ENCODE data around the gene ADAMTS9.

ADAMTS9 gene

DNA sequence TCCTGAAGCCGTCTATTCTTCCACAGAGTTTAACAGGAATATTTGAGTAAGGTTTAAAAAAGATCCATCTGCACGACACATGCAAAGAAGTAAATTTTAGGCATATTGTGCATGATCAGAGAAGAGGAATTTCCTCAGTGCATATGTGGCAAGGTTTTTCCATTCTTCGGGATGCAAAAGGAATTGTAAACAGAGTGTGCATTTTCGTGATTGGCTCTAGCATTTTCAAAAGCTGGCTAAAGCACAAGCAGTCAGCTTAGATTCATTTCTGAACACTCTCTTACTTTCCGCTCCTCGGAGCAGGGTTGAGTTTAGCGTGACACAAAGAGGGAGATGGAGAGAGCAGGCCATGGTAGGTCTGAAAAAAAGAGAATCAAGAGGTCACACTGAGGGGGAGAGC, 128.2 kb downstream of the ADAMTS9 start:
- no peak overlapping the region for H3K4me3 ChIP-seq (ENCODE audit: insufficient read length, low read depth)
- no peak overlapping the region for H3K9ac ChIP-seq (ENCODE audit: insufficient read length, low read depth)
- DNase-seq (ENCODE audit: low read depth, low spot score), result no peak
- no peaks in the 10 kb centered on the region for H3K4me1 ChIP-seq (ENCODE audit: insufficient read depth, insufficient read length)
- H3K36me3 ChIP-seq (ENCODE audit: insufficient read depth, insufficient read length, low read length), result peaks cover 5% of the 10 kb centered on the region
- no peaks in the 10 kb centered on the region for H3K27me3 ChIP-seq (ENCODE audit: insufficient read depth, insufficient read length)
- no peak for TF ChIP-seq YY1 (IDR thresholded peaks at IDR 0.05; ENCODE audit: insufficient read depth, insufficient read length)
- no peak for TF ChIP-seq ZNF274 (IDR thresholded peaks at IDR 0.05; ENCODE audit: low read depth, low read length)
- TF ChIP-seq SUZ12 (IDR thresholded peaks at IDR 0.05; ENCODE audit: extremely low read depth, insufficient read depth, insufficient read length), result no peak
- no peaks in the 10 kb centered on the region for H3K9me3 ChIP-seq (ENCODE audit: insufficient read depth, low read length)

- H3K9ac ChIP-seq (ENCODE audit: insufficient read length, low read depth), result no peak overlapping the region
Observed at GRCh38 chr3:64556046-64556445, 131.8 kb downstream of the ADAMTS9 start.

GRCh38 chr3:64555351-64555750, 132.4 kb downstream of the ADAMTS9 start:
- peaks cover 3% of the 10 kb centered on the region for H3K4me1 ChIP-seq (ENCODE audit: insufficient read depth, insufficient read length)
- no peak overlapping the region for H3K4me3 ChIP-seq (ENCODE audit: insufficient read length, low read depth)
- H3K9ac ChIP-seq (ENCODE audit: insufficient read length, low read depth), result no peak overlapping the region
- H3K27me3 ChIP-seq (ENCODE audit: insufficient read depth, insufficient read length), result no peaks in the 10 kb centered on the region
- no peaks in the 10 kb centered on the region for H3K9me3 ChIP-seq (ENCODE audit: insufficient read depth, low read length)
- peaks cover 7% of the 10 kb centered on the region for H3K36me3 ChIP-seq (ENCODE audit: insufficient read depth, insufficient read length, low read length)
- no peak for DNase-seq (ENCODE audit: low read depth, low spot score)
- TF ChIP-seq YY1 (IDR thresholded peaks at IDR 0.05; ENCODE audit: insufficient read depth, insufficient read length) (no peak), SUZ12 (IDR thresholded peaks at IDR 0.05; ENCODE audit: extremely low read depth, insufficient read depth, insufficient read length) (no peak), ZNF274 (IDR thresholded peaks at IDR 0.05; ENCODE audit: low read depth, low read length) (no peak)

More at GRCh38 chr3:64556046-64556445, 131.8 kb downstream of the ADAMTS9 start:
- DNase-seq (ENCODE audit: low read depth, low spot score), result no peak
- H3K27me3 ChIP-seq (ENCODE audit: insufficient read depth, insufficient read length), result no peaks in the 10 kb centered on the region
- H3K9me3 ChIP-seq (ENCODE audit: insufficient read depth, low read length), result no peaks in the 10 kb centered on the region
- H3K4me1 ChIP-seq (ENCODE audit: insufficient read depth, insufficient read length), result no peaks in the 10 kb centered on the region
- no peak overlapping the region for H3K4me3 ChIP-seq (ENCODE audit: insufficient read length, low read depth)
- no peak for TF ChIP-seq ZNF274 (IDR thresholded peaks at IDR 0.05; ENCODE audit: low read depth, low read length)
- no peak for TF ChIP-seq YY1 (IDR thresholded peaks at IDR 0.05; ENCODE audit: insufficient read depth, insufficient read length)
- TF ChIP-seq SUZ12 (IDR thresholded peaks at IDR 0.05; ENCODE audit: extremely low read depth, insufficient read depth, insufficient read length), result no peak
- H3K36me3 ChIP-seq (ENCODE audit: insufficient read depth, insufficient read length, low read length), result peaks cover 3% of the 10 kb centered on the region

- no peak for TF ChIP-seq YY1 (IDR thresholded peaks at IDR 0.05; ENCODE audit: insufficient read depth, insufficient read length)
- TF ChIP-seq ZNF274 (IDR thresholded peaks at IDR 0.05; ENCODE audit: low read depth, low read length), result no peak
- TF ChIP-seq SUZ12 (IDR thresholded peaks at IDR 0.05; ENCODE audit: extremely low read depth, insufficient read depth, insufficient read length), result no peak
- no peak for DNase-seq (ENCODE audit: low read depth, low spot score)
- no peak overlapping the region for H3K4me3 ChIP-seq (ENCODE audit: insufficient read length, low read depth)
- peaks cover 10% of the 10 kb centered on the region for H3K36me3 ChIP-seq (ENCODE audit: insufficient read depth, insufficient read length, low read length)
- H3K4me1 ChIP-seq (ENCODE audit: insufficient read depth, insufficient read length), result peaks cover 3% of the 10 kb centered on the region
- no peaks in the 10 kb centered on the region for H3K9me3 ChIP-seq (ENCODE audit: insufficient read depth, low read length)
- H3K27me3 ChIP-seq (ENCODE audit: insufficient read depth, insufficient read length), result no peaks in the 10 kb centered on the region
- no peak overlapping the region for H3K9ac ChIP-seq (ENCODE audit: insufficient read length, low read depth)
Observed at GRCh38 chr3:64554096-64554920, 133.5 kb downstream of the ADAMTS9 start.

DNA sequence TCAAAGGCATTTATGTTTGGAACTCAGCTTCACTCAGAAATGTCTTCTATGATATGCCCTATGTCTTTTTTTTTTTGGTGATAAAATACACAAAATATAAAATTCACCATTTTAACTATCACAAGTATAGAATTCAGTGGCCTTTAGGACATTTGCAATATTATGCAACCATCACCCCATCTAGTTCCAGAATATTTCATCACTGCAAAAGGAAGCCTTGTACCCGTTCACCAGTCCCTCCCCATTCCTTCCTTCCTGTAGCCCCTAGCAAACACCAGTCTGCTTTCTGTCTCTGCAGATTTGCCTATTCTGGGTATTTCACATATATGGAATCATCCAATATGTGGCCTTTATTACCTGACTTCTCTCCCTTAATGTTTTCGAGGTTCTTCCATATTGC, 134.8 kb downstream of the ADAMTS9 start:
- Histone ChIP-seq H3K9me3 (ENCODE audit: insufficient read depth, low read length) (no peaks in the 10 kb centered on the region), H3K27me3 (ENCODE audit: insufficient read depth, insufficient read length) (no peaks in the 10 kb centered on the region), H3K36me3 (ENCODE audit: insufficient read depth, insufficient read length, low read length) (peaks cover 10% of the 10 kb centered on the region), H3K4me1 (ENCODE audit: insufficient read depth, insufficient read length) (peaks cover 3% of the 10 kb centered on the region), H3K4me3 (ENCODE audit: insufficient read length, low read depth) (no peak overlapping the region), H3K9ac (ENCODE audit: insufficient read length, low read depth) (no peak overlapping the region)
- TF ChIP-seq YY1 (IDR thresholded peaks at IDR 0.05; ENCODE audit: insufficient read depth, insufficient read length) (no peak), SUZ12 (IDR thresholded peaks at IDR 0.05; ENCODE audit: extremely low read depth, insufficient read depth, insufficient read length) (no peak), ZNF274 (IDR thresholded peaks at IDR 0.05; ENCODE audit: low read depth, low read length) (no peak)
- no peak for DNase-seq (ENCODE audit: low read depth, low spot score)

GRCh38 chr3:64552160-64552559, 135.6 kb downstream of the ADAMTS9 start:
- DNase-seq (ENCODE audit: low read depth, low spot score), result no peak
- peaks cover 3% of the 10 kb centered on the region for H3K4me1 ChIP-seq (ENCODE audit: insufficient read depth, insufficient read length)
- H3K9ac ChIP-seq (ENCODE audit: insufficient read length, low read depth), result no peak overlapping the region
- H3K9me3 ChIP-seq (ENCODE audit: insufficient read depth, low read length), result no peaks in the 10 kb centered on the region
- H3K36me3 ChIP-seq (ENCODE audit: insufficient read depth, insufficient read length, low read length), result peaks cover 11% of the 10 kb centered on the region
- H3K4me3 ChIP-seq (ENCODE audit: insufficient read length, low read depth), result no peak overlapping the region
- TF ChIP-seq SUZ12 (IDR thresholded peaks at IDR 0.05; ENCODE audit: extremely low read depth, insufficient read depth, insufficient read length) (no peak), ZNF274 (IDR thresholded peaks at IDR 0.05; ENCODE audit: low read depth, low read length) (no peak), YY1 (IDR thresholded peaks at IDR 0.05; ENCODE audit: insufficient read depth, insufficient read length) (no peak)
- no peaks in the 10 kb centered on the region for H3K27me3 ChIP-seq (ENCODE audit: insufficient read depth, insufficient read length)

DNA sequence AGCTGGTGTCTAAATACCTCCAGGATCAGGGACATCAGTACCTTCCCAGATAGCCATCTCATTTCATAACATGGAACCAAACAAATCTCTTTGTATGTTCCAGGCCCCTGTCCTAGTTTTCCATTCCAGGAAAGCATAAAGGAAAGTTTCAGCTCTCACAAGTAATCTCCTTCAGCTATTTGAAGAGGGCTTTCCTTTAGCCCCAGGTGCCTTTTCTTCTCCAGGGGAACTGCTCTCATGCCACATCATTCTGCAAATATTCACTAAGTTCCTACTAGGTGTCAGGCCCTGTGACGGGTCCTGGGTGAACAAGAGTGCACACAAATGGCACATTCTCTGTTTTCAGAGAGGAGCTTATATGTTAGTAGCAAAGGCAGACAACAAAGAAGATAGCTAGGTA, 136.1 kb downstream of the ADAMTS9 start:
- Histone ChIP-seq H3K27me3 (ENCODE audit: insufficient read depth, insufficient read length) (no peaks in the 10 kb centered on the region), H3K4me3 (ENCODE audit: insufficient read length, low read depth) (no peak overlapping the region), H3K4me1 (ENCODE audit: insufficient read depth, insufficient read length) (peaks cover 3% of the 10 kb centered on the region), H3K9me3 (ENCODE audit: insufficient read depth, low read length) (no peaks in the 10 kb centered on the region), H3K9ac (ENCODE audit: insufficient read length, low read depth) (no peak overlapping the region), H3K36me3 (ENCODE audit: insufficient read depth, insufficient read length, low read length) (peaks cover 11% of the 10 kb centered on the region)
- DNase-seq (ENCODE audit: low read depth, low spot score), result no peak
- no peak for TF ChIP-seq ZNF274 (IDR thresholded peaks at IDR 0.05; ENCODE audit: low read depth, low read length)
- TF ChIP-seq SUZ12 (IDR thresholded peaks at IDR 0.05; ENCODE audit: extremely low read depth, insufficient read depth, insufficient read length), result no peak
- TF ChIP-seq YY1 (IDR thresholded peaks at IDR 0.05; ENCODE audit: insufficient read depth, insufficient read length), result no peak
